GM12878 (cell line): ENCODE results near the gene GNG5. TPM values are rescaled to one million over a fixed set of nuclear protein-coding genes. Genes with fewer than 3 reads are reported as not detected.

Experiments used
- ATAC-seq: fragments of 200-7000 bp; cut with Tn5 transposase; 3 replicates; pipeline ENCODE4 v1.9.1; 2020; ENCODE audit warnings: mild to moderate bottlenecking, moderate library complexity
- BruUV-seq: library from RNA; stranded (reverse); fragments of 400-500 nt; replicated peaks from 2 replicates; lab custom pipeline; 2021; lab: Mats Ljungman, UMichigan
- CTCF ChIA-PET: fragments of 300-600 bp; sonication (Branson Sonifier 250); formaldehyde crosslinking; extraction: SDS; loops from one replicate; lab custom pipeline; 2021; ENCODE audit warnings: inconsistent platforms; lab: Yijun Ruan, JAX
- POLR2A ChIA-PET: fragments of 350-600 bp; formaldehyde crosslinking; extraction: SDS; loops from one replicate; lab custom pipeline; 2021; ENCODE audit warnings: inconsistent platforms; lab: Charles Lee
- RAD21 ChIA-PET: fragments of 300-600 bp; sonication (Branson Sonifier 250); formaldehyde crosslinking; loops from one replicate; lab custom pipeline; 2023; ENCODE audit warnings: antibody characterized with exemption; ENCODE audit not compliant: unreplicated experiment; lab: Charles Lee
- SMC1A ChIA-PET: fragments of 300-600 bp; sonication (Branson Sonifier 250); formaldehyde crosslinking; loops from one replicate; lab custom pipeline; 2023; ENCODE audit not compliant: unreplicated experiment, uncharacterized antibody; lab: Charles Lee
- DNase-seq: peaks from one replicate; pipeline ENCODE4 v3.0.0-alpha.2; 2011; ENCODE audit warnings: low read depth, low spot score
- FAIRE-seq: peaks from 3 replicates; lab custom pipeline; 2011; peaks lifted over from hg19 to GRCh38; lab: Jason Lieb, UNC
- H2AFZ ChIP-seq: 2 replicates; pipeline ENCODE4 v1.6.0; 2011; ENCODE audit warnings: low read depth, low read length, control low read depth; ENCODE audit not compliant: control insufficient read depth
- H3K27ac ChIP-seq: 2 replicates; pipeline ENCODE4 v1.5.1; 2011; ENCODE audit warnings: control low read depth; ENCODE audit not compliant: control insufficient read depth, insufficient read depth
- H3K27me3 ChIP-seq, 2 experiments: replicated peaks in 1 of 2; 2 replicates each; pipeline versions ENCODE4 v1.6.0 to v1.6.1; 2011; ENCODE audit warnings: low read length in 1 of 2; ENCODE audit not compliant: control insufficient read depth in 2 of 2, insufficient read depth in 2 of 2
- H3K36me3 ChIP-seq, 2 experiments: 2 replicates each; pipeline ENCODE4 v1.5.1; 2011; ENCODE audit warnings: low read length in 1 of 2; ENCODE audit not compliant: control insufficient read depth in 2 of 2, insufficient read depth in 2 of 2
- H3K4me1 ChIP-seq: 2 replicates; pipeline ENCODE4 v1.6.1; 2011; ENCODE audit warnings: mild to moderate bottlenecking, low read length, moderate library complexity, mixed read lengths; ENCODE audit not compliant: control insufficient read depth, insufficient read depth
- H3K4me2 ChIP-seq: 2 replicates; pipeline ENCODE4 v1.6.0; 2011; ENCODE audit warnings: control low read depth; ENCODE audit not compliant: control insufficient read depth, insufficient read depth
- H3K4me3 ChIP-seq: fragments of 200-600 bp; sonication (generic); 2 replicates; pipeline ENCODE4 v1.5.1; 2016
- H3K79me2 ChIP-seq: 2 replicates; pipeline ENCODE4 v1.6.0; 2011; ENCODE audit warnings: low read length; ENCODE audit not compliant: control insufficient read depth, insufficient read depth
- H3K9ac ChIP-seq: 2 replicates; pipeline ENCODE4 v1.8.0; 2011; ENCODE audit warnings: low read length, control low read depth, mixed read lengths; ENCODE audit not compliant: control insufficient read depth, insufficient read depth
- H3K9me3 ChIP-seq: replicated peaks from 3 replicates; pipeline ENCODE4 v1.5.1; 2011; ENCODE audit warnings: mild to moderate bottlenecking, low read length; ENCODE audit not compliant: control insufficient read depth, insufficient read depth
- H4K20me1 ChIP-seq: 2 replicates; pipeline ENCODE4 v1.6.0; 2011; ENCODE audit not compliant: control insufficient read depth, insufficient read depth
- BCL3 ChIP-seq: IDR thresholded peaks from 2 replicates; pipeline ENCODE4 v1.6.1; 2011; ENCODE audit warnings: borderline replicate concordance, low read depth, mild to moderate bottlenecking, moderate library complexity, low read length; ENCODE audit not compliant: insufficient read depth, poor library complexity, severe bottlenecking
- E2F8 ChIP-seq: fragments of 450-650 bp; IDR thresholded peaks from 2 replicates; pipeline ENCODE4 v1.6.1; 2018; ENCODE audit warnings: mild to moderate bottlenecking, low read depth, moderate library complexity; ENCODE audit not compliant: partially characterized antibody
- ESRRA ChIP-seq: IDR thresholded peaks from 2 replicates; pipeline ENCODE4 v1.6.1; 2012; ENCODE audit warnings: mild to moderate bottlenecking, low read length, improper control_type of control experiment
- FOS ChIP-seq: IDR thresholded peaks from 3 replicates; pipeline ENCODE4 v1.6.1; 2011; ENCODE audit warnings: borderline replicate concordance; ENCODE audit not compliant: insufficient read length; ENCODE audit errors: extremely low read depth
- KAT2A ChIP-seq: conservative IDR thresholded peaks from 2 replicates; pipeline ENCODE4 v1.6.1; 2011; ENCODE audit warnings: low read depth, low read length; ENCODE audit not compliant: control insufficient read depth
- MAX ChIP-seq: IDR thresholded peaks from 2 replicates; pipeline ENCODE4 v1.6.1; 2012; ENCODE audit warnings: low read depth, low read length, improper control_type of control experiment
- MTA2 ChIP-seq: fragments of 450-650 bp; IDR thresholded peaks from 2 replicates; pipeline ENCODE4 v1.6.1; 2016; ENCODE audit warnings: low read depth, mild to moderate bottlenecking, moderate library complexity
- NR2C1 ChIP-seq: fragments of 450-650 bp; IDR thresholded peaks from 2 replicates; pipeline ENCODE4 v1.6.1; 2017; ENCODE audit warnings: antibody characterized with exemption, mild to moderate bottlenecking, moderate library complexity
- NR2F1 ChIP-seq: fragments of 450-650 bp; conservative IDR thresholded peaks from 2 replicates; pipeline ENCODE4 v1.6.1; 2017; ENCODE audit warnings: mild to moderate bottlenecking
- PKNOX1 ChIP-seq: fragments of 450-650 bp; IDR thresholded peaks from 2 replicates; pipeline ENCODE4 v1.6.1; 2016; ENCODE audit warnings: mild to moderate bottlenecking
- SIX5 ChIP-seq: IDR thresholded peaks from 2 replicates; pipeline ENCODE4 v1.6.1; 2011; ENCODE audit warnings: mild to moderate bottlenecking, low read depth, low read length, moderate library complexity; ENCODE audit not compliant: severe bottlenecking
- TBL1XR1 ChIP-seq: IDR thresholded peaks from 2 replicates; pipeline ENCODE4 v1.6.1; 2012; ENCODE audit warnings: low read depth, low read length, improper control_type of control experiment
- ZSCAN29 ChIP-seq: fragments of 450-650 bp; IDR thresholded peaks from 2 replicates; pipeline ENCODE4 v1.6.1; 2017; ENCODE audit warnings: mild to moderate bottlenecking, moderate library complexity
- WGBS: methylation state at CpG from one replicate; pipeline ENCODE4 v1.1.6; 2016; ENCODE audit warnings: low lambda C conversion rate; ENCODE audit not compliant: insufficient replicate concordance, insufficient coverage; ENCODE audit errors: missing lambda C conversion rate; 5-methylcytosine and 5-hydroxymethylcytosine counted together
- in situ Hi-C: fragments of 300-500 bp; cut with MboI; formaldehyde crosslinking; loops from 9 replicates; pipeline ENCODE4 v1.14.3; 2018; ENCODE audit warnings: mixed read lengths
- intact Hi-C: fragments of 100-400 bp; cut with micrococcal nuclease; formaldehyde crosslinking; loops from one replicate; pipeline ENCODE4 v1.14.2; 2022; ENCODE audit not compliant: unreplicated experiment
- polyA plus RNA-seq, 11 experiments: library from polyadenylated mRNA; depleted of rRNA in 4 of 11; unstranded in 6 of 11; stranded (reverse) in 5 of 11; fragments of >200 nt; fragmentation: Nextera tagmentation in 4 of 11; fragmentation: Illumina TruSeq in 1 of 11; extraction: Ambion mirVana in 4 of 11; extraction: Trizol in 1 of 11; gene quantifications; 1 replicate in 1 of 11; 2 replicates in 10 of 11; pipeline versions ENCODE4 v1.2.1 to v1.2.3, GENCODE V29; 2011 to 2016; ENCODE audit warnings: inconsistent platforms in 2 of 11, missing spikeins in 2 of 11, low read depth in 1 of 11
- total RNA-seq, 4 experiments: library from RNA; depleted of rRNA in 3 of 4; stranded (reverse); fragments of >200 nt in 3 of 4; fragmentation: Illumina TruSeq in 1 of 4; extraction: Trizol in 1 of 4; gene quantifications; 2 replicates each; pipeline versions ENCODE4 v1.2.1 to v1.2.3, GENCODE V29; 2013 to 2021

The GNG5 gene
- total and polyA plus RNA-seq, 10 of the 15 experiments (the other 5 are each of a cell fraction or from before 2014, with no cell fraction given) = 69.8 to 613 (median 203) TPM

- SMC1A ChIA-PET = interaction anchor here (2.3 kb wide), 1 partner anchor 10 kb away, joined by 12 read pairs; no protein-coding TSS in a partner anchor
- H3K9me3 ChIP-seq = no peaks in the 10 kb centered on the region
- no peak overlapping the region for H2AFZ ChIP-seq
- H3K36me3 ChIP-seq = peaks cover 1 to 31% of the 10 kb centered on the region in 2 experiments
- no peak overlapping the region for H3K9ac ChIP-seq
- intact Hi-C loops (no loop called here), in situ Hi-C loops (no loop called here)
- BruUV-seq = no TSS peak
- DNase-seq (no peak), FAIRE-seq (no peak), ATAC-seq (peak; percentile 49)
- no peaks in the 10 kb centered on the region; the same call in 1 of the 2 replicates for H3K4me1 ChIP-seq
- WGBS = 0% methylated on average over 1 of the region's 1 CpG
- no peaks in the 10 kb centered on the region; the same call in none of the 2 replicates for H3K79me2 ChIP-seq
- H3K27me3 ChIP-seq = no peaks in the 10 kb centered on the region
- H3K27ac ChIP-seq = no peak overlapping the region
- RAD21 ChIA-PET = no interaction called here
- TF ChIP-seq SIX5 (no peak), ESRRA (no peak), PKNOX1 (no peak), NR2F1 (no peak), MTA2 (no peak), BCL3 (no peak), NR2C1 (no peak), KAT2A (no peak), E2F8 (no peak), ZSCAN29 (no peak), FOS (no peak), MAX (no peak), TBL1XR1 (no peak)
- H3K4me2 ChIP-seq = no peak overlapping the region
- H4K20me1 ChIP-seq = no peaks in the 10 kb centered on the region
- CTCF ChIA-PET = no interaction called here
- POLR2A ChIA-PET = interaction anchor here (1.2 to 1.8 kb wide), 3 partner anchors 10 to 15 kb away, joined by 3 to 7 read pairs (median 5); partner anchors contain the start of genes GNG5, RPF1 and SPATA1
- H3K4me3 ChIP-seq = no peak overlapping the region
These were observed 12.6 kb downstream of the GNG5 start for GRCh38 chr1:84493747-84494146.
